Upper lobe of left lung (tissue), 4 donors: ENCODE data around the gene CLEC4M.

Experiments used
- CTCF ChIP-seq, 6 experiments: fragments of 450-650 bp in 4 of 6; fragments of 200-600 bp in 2 of 6; sonication (generic) in 2 of 6; IDR thresholded peaks; one replicate each; pipeline ENCODE4 v1.5.1; 2016 to 2019; ENCODE audit warnings: antibody characterized with exemption in 6 of 6
- EP300 ChIP-seq, 4 donors: sonication (generic); formaldehyde crosslinking; IDR thresholded peaks; one replicate each; pipeline ENCODE4 v1.5.1; 2017; ENCODE audit warnings: antibody characterized with exemption in 4 of 4, control low read depth in 2 of 4
- POLR2A ChIP-seq, 4 donors: fragments of 450-650 bp; IDR thresholded peaks; one replicate each; pipeline ENCODE4 v1.5.1; 2016 to 2017; ENCODE audit warnings: antibody characterized with exemption in 4 of 4, mild to moderate bottlenecking in 2 of 4
- POLR2AphosphoS5 ChIP-seq, 2 donors: sonication (generic); formaldehyde crosslinking; IDR thresholded peaks; one replicate each; pipeline ENCODE4 v1.5.1; 2017; ENCODE audit warnings: antibody characterized with exemption in 2 of 2

- TF ChIP-seq CTCF (IDR thresholded peaks at IDR 0.05), result no peak
- no peak for TF ChIP-seq POLR2AphosphoS5 (IDR thresholded peaks at IDR 0.05)
- TF ChIP-seq POLR2A (IDR thresholded peaks at IDR 0.05), result no peak
- TF ChIP-seq EP300 (IDR thresholded peaks at IDR 0.05), result no peak
These were observed 54.8 kb downstream of the CLEC4M start for GRCh38 chr19:7817801-7818200.
